GM12865 (cell line): ENCODE measurements around the gene PIAS1.

Experiments used
- DNase-seq: peaks from one replicate; pipeline ENCODE4 v3.0.0; 2010; ENCODE audit warnings: low read depth
- H3K4me3 ChIP-seq: 2 replicates; pipeline ENCODE4 v1.5.1; 2011; ENCODE audit warnings: mild to moderate bottlenecking, low read depth, low read length, control low read depth
- CTCF ChIP-seq: IDR thresholded peaks from 2 replicates; pipeline ENCODE4 v1.5.1; 2011; ENCODE audit warnings: low read length, control low read depth, low read depth, inconsistent platforms; ENCODE audit not compliant: insufficient read depth; ENCODE audit errors: missing control alignments

Gene PIAS1

GRCh38 chr15:68018797-68019444 lies 35.2 kb upstream of the PIAS1 start:
- no peak overlapping the region for H3K4me3 ChIP-seq
- DNase-seq = peak; percentile 18

GRCh38 chr15:68019814-68020525 lies 34.1 kb upstream of the PIAS1 start:
- H3K4me3 ChIP-seq = no peak overlapping the region
- no peak for TF ChIP-seq CTCF
- no peak for DNase-seq

More at GRCh38 chr15:68018797-68019444, 35.2 kb upstream of the PIAS1 start:
- TF ChIP-seq CTCF = no peak

GRCh38 chr15:68020685-68021084 lies 33.4 kb upstream of the PIAS1 start:
- no peak for TF ChIP-seq CTCF
- no peak overlapping the region for H3K4me3 ChIP-seq
- DNase-seq = no peak

- no peak overlapping the region for H3K4me3 ChIP-seq
- no peak for TF ChIP-seq CTCF
- no peak for DNase-seq
These were observed 32.1 kb upstream of the PIAS1 start for GRCh38 chr15:68022061-68022460.

- no peak overlapping the region for H3K4me3 ChIP-seq
- no peak for TF ChIP-seq CTCF
- no peak for DNase-seq
These were observed 30.6 kb upstream of the PIAS1 start for GRCh38 chr15:68023307-68024101.

GRCh38 chr15:68025835-68026424 lies 28.2 kb upstream of the PIAS1 start:
- no peak for TF ChIP-seq CTCF
- no peak for DNase-seq
- H3K4me3 ChIP-seq = no peak overlapping the region
